CD14-positive monocyte (primary cell): ENCODE results near the gene FAHD2B. TPM values are rescaled to one million over a fixed set of nuclear protein-coding genes. Genes with fewer than 3 reads are reported as not detected.
"Not testable (repeated sequence)": the region's sequence is repeated elsewhere in the genome, so short reads cannot be mapped to it uniquely, and the experiment has no call there.

Source experiments
- DNase-seq, 3 donors: peaks; one replicate each; pipeline ENCODE4 v3.0.0-alpha.2; 2011 to 2022
- H2AFZ ChIP-seq: 2 replicates; pipeline ENCODE4 v1.6.0; 2012; ENCODE audit warnings: mild to moderate bottlenecking, low read depth, low read length, inconsistent platforms; ENCODE audit not compliant: insufficient read depth, poor library complexity, severe bottlenecking
- H3K27ac ChIP-seq, 2 donors: 1 replicate in 1 of 2; 2 replicates in 1 of 2; pipeline ENCODE4 v1.5.1; 2012 to 2013; ENCODE audit warnings: low read length in 2 of 2, control low read depth in 1 of 2, inconsistent platforms in 1 of 2, low read depth in 1 of 2, mild to moderate bottlenecking in 1 of 2
- H3K27me3 ChIP-seq, 2 donors: one replicate each; pipeline versions ENCODE4 v1.6.0 to v1.6.1; 2011 to 2013; ENCODE audit warnings: low read length in 2 of 2; ENCODE audit not compliant: control insufficient read depth in 2 of 2, insufficient read depth in 2 of 2
- H3K36me3 ChIP-seq, 2 donors: replicated peaks in 1 of 2; 1 replicate in 1 of 2; 2 replicates in 1 of 2; pipeline versions ENCODE4 v1.5.1 to v1.6.1; 2012 to 2013; ENCODE audit warnings: low read length in 2 of 2, control low read depth in 1 of 2, inconsistent platforms in 1 of 2, mild to moderate bottlenecking in 1 of 2; ENCODE audit not compliant: insufficient read depth in 2 of 2, control insufficient read depth in 1 of 2
- H3K4me1 ChIP-seq, 2 donors: 1 replicate in 1 of 2; 2 replicates in 1 of 2; pipeline versions ENCODE4 v1.5.1 to v1.6.1; 2012 to 2013; ENCODE audit warnings: low read length in 2 of 2, control low read depth in 1 of 2, inconsistent platforms in 1 of 2, mild to moderate bottlenecking in 1 of 2, moderate library complexity in 1 of 2; ENCODE audit not compliant: insufficient read depth in 2 of 2, control insufficient read depth in 1 of 2
- H3K4me2 ChIP-seq: replicated peaks from 2 replicates; pipeline ENCODE3; 2012; ENCODE audit warnings: low read length, moderate library complexity, mild to moderate bottlenecking; ENCODE audit not compliant: poor library complexity, severe bottlenecking; ENCODE audit errors: extremely low read depth
- H3K4me3 ChIP-seq, 3 experiments: fragments of 200-600 bp in 1 of 3; sonication (generic) in 1 of 3; replicated peaks in 1 of 3; 1 replicate in 2 of 3; 2 replicates in 1 of 3; pipeline ENCODE4 v1.5.1; 2011 to 2013; ENCODE audit warnings: low read length in 3 of 3, mild to moderate bottlenecking in 3 of 3, control low read depth in 2 of 3, low read depth in 2 of 3, inconsistent platforms in 1 of 3, moderate library complexity in 1 of 3
- H3K79me2 ChIP-seq: 2 replicates; pipeline ENCODE4 v1.6.0; 2012; ENCODE audit warnings: mild to moderate bottlenecking, control low read depth, inconsistent platforms, low read length, moderate library complexity; ENCODE audit not compliant: insufficient read depth
- H3K9ac ChIP-seq: 2 replicates; pipeline ENCODE4 v1.6.0; 2017; ENCODE audit warnings: low read length, mild to moderate bottlenecking; ENCODE audit not compliant: insufficient read depth, poor library complexity, severe bottlenecking
- H3K9me3 ChIP-seq, 2 donors: replicated peaks in 1 of 2; 1 replicate in 1 of 2; 2 replicates in 1 of 2; pipeline versions ENCODE4 v1.5.1 to v1.6.1; 2012 to 2013; ENCODE audit warnings: low read length in 2 of 2, control low read depth in 1 of 2; ENCODE audit not compliant: control insufficient read depth in 1 of 2, insufficient read depth in 1 of 2
- H4K20me1 ChIP-seq: 2 replicates; pipeline ENCODE4 v1.6.0; 2012; ENCODE audit warnings: mild to moderate bottlenecking, low read length, control low read depth, moderate library complexity; ENCODE audit not compliant: insufficient read depth
- H3K27ac Mint-ChIP-seq, 7 donors: one replicate each; pipeline ENCODE4 v1.8.0; 2020; ENCODE audit warnings: mild to moderate bottlenecking in 7 of 7, mixed read lengths in 7 of 7, moderate library complexity in 6 of 7, inconsistent platforms in 2 of 7
- H3K27me3 Mint-ChIP-seq, 3 donors: one replicate each; pipeline ENCODE4 v1.8.0; 2021 to 2022; ENCODE audit warnings: low read depth in 3 of 3, mild to moderate bottlenecking in 3 of 3, mixed read lengths in 3 of 3, moderate library complexity in 3 of 3, inconsistent platforms in 1 of 3
- H3K36me3 Mint-ChIP-seq, 2 donors: one replicate each; pipeline ENCODE4 v1.8.0; 2020; ENCODE audit warnings: mixed read lengths in 2 of 2, inconsistent platforms in 1 of 2, mild to moderate bottlenecking in 1 of 2
- H3K4me1 Mint-ChIP-seq: one replicate; pipeline ENCODE4 v1.8.0; 2020; ENCODE audit warnings: mild to moderate bottlenecking, mixed read lengths
- H3K4me3 Mint-ChIP-seq, 2 donors: one replicate each; pipeline ENCODE4 v1.8.0; 2020; ENCODE audit warnings: mild to moderate bottlenecking in 2 of 2, mixed read lengths in 2 of 2, moderate library complexity in 1 of 2
- H3K9me3 Mint-ChIP-seq, 7 donors: one replicate each; pipeline ENCODE4 v1.8.0; 2020 to 2022; ENCODE audit warnings: mixed read lengths in 7 of 7, mild to moderate bottlenecking in 6 of 7, moderate library complexity in 6 of 7, inconsistent platforms in 2 of 7
- WGBS: methylation state at CpG from one replicate; pipeline ENCODE4 v1.1.5; 2013; ENCODE audit warnings: missing lambda C conversion rate; ENCODE audit not compliant: insufficient coverage; 5-methylcytosine and 5-hydroxymethylcytosine counted together
- intact Hi-C, 2 donors: fragments of 100-400 bp; cut with micrococcal nuclease; formaldehyde crosslinking; loops; one replicate each; pipeline versions ENCODE4 v1.15.0 to v1.15.1; 2023
- polyA plus RNA-seq, 3 donors: library from polyadenylated mRNA; depleted of rRNA in 1 of 3; unstranded in 2 of 3; stranded (reverse) in 1 of 3; fragments of 300-500 nt in 2 of 3; fragments of >200 nt in 1 of 3; fragmentation: Illumina TruSeq in 2 of 3; gene quantifications; 1 replicate in 2 of 3; 2 replicates in 1 of 3; pipeline ENCODE4 v1.2.3, GENCODE V29; 2012 to 2021
- TF ChIP-seq, protein P1 (sequence below): fragments of 200-600 bp; IDR thresholded peaks from one replicate; pipeline ENCODE4 v1.8.0; 2022; ENCODE audit warnings: antibody characterized with exemption, mild to moderate bottlenecking

Gene FAHD2B
- polyA plus RNA-seq, 3 donors: 0.39 to 0.57 (median 0.40) TPM

DNA sequence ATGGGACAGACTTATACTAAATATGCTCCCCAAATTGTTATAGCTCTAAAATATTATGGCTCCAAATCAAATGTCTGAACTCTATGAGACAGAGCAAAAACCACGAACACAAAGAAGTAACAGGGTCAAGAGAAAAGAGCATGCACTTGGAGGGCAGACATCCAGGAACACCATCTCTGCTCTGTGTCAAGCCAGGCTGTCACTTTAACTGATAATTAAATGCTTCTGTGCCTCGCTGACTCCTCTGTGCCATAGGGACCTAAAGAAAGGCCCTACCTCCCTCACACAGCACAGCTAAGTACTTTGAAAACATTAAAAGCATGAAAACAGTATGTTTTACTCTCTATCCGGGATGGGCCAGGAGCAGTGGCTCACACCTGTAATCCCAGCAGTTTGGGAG lies 23.8 kb downstream of the FAHD2B start:
- H4K20me1 ChIP-seq, H3K9ac ChIP-seq, H3K4me3 Mint-ChIP-seq, H3K4me1 ChIP-seq, H3K4me2 ChIP-seq, H3K4me3 ChIP-seq, DNase-seq, H3K9me3 ChIP-seq, H3K27ac Mint-ChIP-seq, H2AFZ ChIP-seq, H3K79me2 ChIP-seq, H3K27me3 Mint-ChIP-seq, H3K4me1 Mint-ChIP-seq, H3K36me3 Mint-ChIP-seq, intact Hi-C loops, H3K36me3 ChIP-seq, H3K27ac ChIP-seq, H3K27me3 ChIP-seq: not testable (repeated sequence)
- H3K9me3 Mint-ChIP-seq: peaks cover 0 to 15% (median 4%) of the 10 kb centered on the region in 7 donors
- WGBS: no CpG with 5 or more reads among the region's 3 CpGs

DNA sequence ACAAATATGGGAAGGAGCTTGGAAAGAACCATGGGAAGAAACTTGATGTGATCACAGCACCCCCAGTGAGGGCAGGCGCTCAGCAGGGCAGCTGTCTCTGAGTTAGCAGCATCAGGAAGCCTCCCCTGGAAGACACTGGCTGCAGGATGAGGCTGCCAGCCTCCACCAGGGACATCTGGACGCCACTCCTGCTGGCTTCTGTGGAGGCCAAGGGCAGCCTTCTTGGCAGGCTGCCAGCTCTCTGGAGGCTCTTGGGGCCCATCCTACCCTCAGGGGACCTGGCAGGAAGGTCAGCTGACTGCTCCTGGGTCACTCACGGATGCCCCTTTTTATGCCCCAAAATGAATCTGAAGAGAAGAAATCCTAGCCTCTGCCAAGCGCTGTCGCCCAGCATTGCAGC lies 26.0 kb downstream of the FAHD2B start:
- H3K4me2 ChIP-seq, H3K9ac ChIP-seq, DNase-seq, H3K36me3 Mint-ChIP-seq, H3K4me1 ChIP-seq, H3K27me3 ChIP-seq, H4K20me1 ChIP-seq, H3K27ac Mint-ChIP-seq, H3K36me3 ChIP-seq, intact Hi-C loops, H2AFZ ChIP-seq, H3K79me2 ChIP-seq, H3K27me3 Mint-ChIP-seq, H3K9me3 ChIP-seq, H3K27ac ChIP-seq, H3K4me3 ChIP-seq, H3K4me3 Mint-ChIP-seq, H3K4me1 Mint-ChIP-seq: not testable (repeated sequence)
- H3K9me3 Mint-ChIP-seq: peaks cover 0 to 12% (median 2%) of the 10 kb centered on the region in 7 donors
- 100% methylated on average over 1 of the region's 5 CpGs for WGBS

DNA sequence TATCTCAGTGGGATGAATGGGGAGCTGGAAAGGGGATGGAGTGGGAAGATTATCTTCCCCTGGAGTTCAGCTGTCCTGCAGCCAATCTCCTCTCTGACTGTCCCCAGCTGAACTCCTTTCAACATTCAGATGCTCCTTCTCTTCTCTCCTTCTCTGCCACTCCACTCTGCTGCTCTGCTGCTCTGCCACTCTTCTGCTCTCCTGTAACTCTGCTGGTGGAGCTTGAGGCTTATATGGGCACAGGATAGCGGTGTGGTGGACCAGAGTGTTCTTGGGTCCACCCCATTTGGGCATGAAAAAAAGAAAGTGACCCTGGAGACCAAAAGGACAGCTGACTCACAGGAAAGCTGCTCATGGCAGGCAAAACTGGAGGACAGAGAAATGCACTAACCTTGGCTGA lies 26.6 kb downstream of the FAHD2B start:
- H3K27me3 Mint-ChIP-seq: peaks cover 7 to 8% (median 7%) of the 10 kb centered on the region in 3 donors
- Histone ChIP-seq H3K79me2 (no peaks in the 10 kb centered on the region), H3K4me2 (no peak overlapping the region), H3K4me3 (no peak overlapping the region), H3K27ac (no peak overlapping the region), H4K20me1 (no peaks in the 10 kb centered on the region), H3K27me3 (no peaks in the 10 kb centered on the region), H3K4me1 (no peaks in the 10 kb centered on the region), H2AFZ (no peak overlapping the region), H3K9ac (no peak overlapping the region), H3K9me3 (no peaks in the 10 kb centered on the region), H3K36me3 (no peaks in the 10 kb centered on the region)
- DNase-seq: no peak
- WGBS: 86% methylated on average over 1 of the region's 1 CpG
- H3K36me3 Mint-ChIP-seq: no peaks in the 10 kb centered on the region
- H3K4me1 Mint-ChIP-seq: no peaks in the 10 kb centered on the region
- no peak overlapping the region for H3K27ac Mint-ChIP-seq
- intact Hi-C loops: no loop called here
- TF ChIP-seq, protein P1, sequence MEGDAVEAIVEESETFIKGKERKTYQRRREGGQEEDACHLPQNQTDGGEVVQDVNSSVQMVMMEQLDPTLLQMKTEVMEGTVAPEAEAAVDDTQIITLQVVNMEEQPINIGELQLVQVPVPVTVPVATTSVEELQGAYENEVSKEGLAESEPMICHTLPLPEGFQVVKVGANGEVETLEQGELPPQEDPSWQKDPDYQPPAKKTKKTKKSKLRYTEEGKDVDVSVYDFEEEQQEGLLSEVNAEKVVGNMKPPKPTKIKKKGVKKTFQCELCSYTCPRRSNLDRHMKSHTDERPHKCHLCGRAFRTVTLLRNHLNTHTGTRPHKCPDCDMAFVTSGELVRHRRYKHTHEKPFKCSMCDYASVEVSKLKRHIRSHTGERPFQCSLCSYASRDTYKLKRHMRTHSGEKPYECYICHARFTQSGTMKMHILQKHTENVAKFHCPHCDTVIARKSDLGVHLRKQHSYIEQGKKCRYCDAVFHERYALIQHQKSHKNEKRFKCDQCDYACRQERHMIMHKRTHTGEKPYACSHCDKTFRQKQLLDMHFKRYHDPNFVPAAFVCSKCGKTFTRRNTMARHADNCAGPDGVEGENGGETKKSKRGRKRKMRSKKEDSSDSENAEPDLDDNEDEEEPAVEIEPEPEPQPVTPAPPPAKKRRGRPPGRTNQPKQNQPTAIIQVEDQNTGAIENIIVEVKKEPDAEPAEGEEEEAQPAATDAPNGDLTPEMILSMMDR: no peak
- H3K4me3 Mint-ChIP-seq: no peak overlapping the region
- H3K9me3 Mint-ChIP-seq: peaks cover 0 to 12% (median 2%) of the 10 kb centered on the region in 7 donors
